ENCODE results near the gene RPL37A.
A peak's percentile ranks its signal among the peaks of the same experiment; 100 is the strongest.

The RPL37A gene

DNA sequence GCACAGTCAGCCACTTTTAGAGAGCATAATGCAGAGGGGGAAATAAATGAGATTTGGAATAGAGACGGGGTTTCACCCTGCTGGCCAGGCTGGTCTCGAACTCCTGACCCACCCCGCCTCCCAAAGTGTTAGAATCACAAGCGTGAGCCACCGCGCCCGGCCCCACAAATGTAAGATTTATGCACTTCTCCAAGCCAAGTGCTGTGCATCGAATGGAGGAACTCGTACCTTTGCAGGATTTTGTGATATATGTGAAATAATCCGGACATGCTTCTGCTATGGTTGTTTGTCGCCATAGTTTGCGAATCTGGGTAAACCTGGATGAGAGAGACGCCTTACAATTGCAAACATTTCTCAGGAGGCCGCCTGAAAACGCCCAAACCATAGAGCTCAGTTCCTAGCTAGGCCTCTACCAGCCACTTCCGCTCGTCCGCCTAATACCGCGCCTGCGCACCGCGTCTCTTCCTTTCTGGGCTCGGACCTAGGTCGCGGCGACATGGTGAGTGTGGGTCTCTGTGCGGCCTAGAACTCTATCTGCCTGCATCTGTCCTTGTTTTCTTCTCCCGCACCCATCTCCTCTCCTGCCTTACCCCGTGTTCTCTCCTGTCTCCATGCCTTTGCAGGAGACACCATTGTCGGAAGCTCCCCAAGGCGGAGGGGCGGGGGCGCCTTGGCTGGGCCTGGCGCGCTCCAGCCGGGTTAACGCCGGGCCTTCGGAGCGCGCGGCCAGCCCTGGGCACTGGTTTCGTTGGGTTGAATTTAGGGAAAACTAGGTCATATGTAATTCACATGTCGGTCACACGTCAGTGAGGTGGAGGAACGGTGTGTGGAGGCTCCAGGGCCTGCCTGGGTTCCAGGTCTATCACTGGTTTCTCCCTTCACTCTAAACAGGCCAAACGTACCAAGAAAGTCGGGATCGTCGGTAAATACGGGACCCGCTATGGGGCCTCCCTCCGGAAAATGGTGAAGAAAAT, at the start of gene RPL37A:
TSS of gene RPL37A (plus strand) at position 466 of the 974 bp plus-strand sequence. CDS start at position 497, 31 bp downstream.
- peak; percentile 78 to 84 (median 79) for DNase-seq (ENCODE audit: low read depth in 3 of 3)

- no peak for DNase-seq (ENCODE audit: low read depth in 3 of 3)
Observed at GRCh38 chr2:216450346-216450745, 48.3 kb upstream of the RPL37A start.

DNA sequence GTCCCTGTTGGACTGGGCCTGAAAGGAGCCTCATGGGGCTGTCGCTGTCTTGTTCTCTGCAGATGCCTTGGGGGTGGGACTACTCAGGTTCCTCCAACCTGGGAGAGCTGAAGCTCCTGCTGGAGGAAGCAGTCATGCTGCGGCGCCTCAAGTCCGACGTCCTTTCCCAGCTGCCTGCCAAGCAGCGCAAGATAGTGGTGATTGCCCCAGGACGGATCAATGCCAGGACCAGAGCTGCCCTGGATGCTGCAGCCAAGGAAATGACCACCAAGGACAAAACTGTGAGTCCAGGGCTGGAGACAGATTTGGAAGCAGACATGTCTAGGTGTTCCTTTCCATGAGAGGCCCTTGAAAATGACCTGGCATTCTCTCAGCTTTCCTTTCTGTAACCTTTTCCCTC, 47.9 kb upstream of the RPL37A start:
- DNase-seq (ENCODE audit: low read depth in 3 of 3): no peak

GRCh38 chr2:216453955-216454614, 44.6 kb upstream of the RPL37A start:
- no peak for DNase-seq (ENCODE audit: low read depth in 3 of 3)

GRCh38 chr2:216463148-216463547, 35.5 kb upstream of the RPL37A start:
- no peak for DNase-seq (ENCODE audit: low read depth in 3 of 3)

DNA sequence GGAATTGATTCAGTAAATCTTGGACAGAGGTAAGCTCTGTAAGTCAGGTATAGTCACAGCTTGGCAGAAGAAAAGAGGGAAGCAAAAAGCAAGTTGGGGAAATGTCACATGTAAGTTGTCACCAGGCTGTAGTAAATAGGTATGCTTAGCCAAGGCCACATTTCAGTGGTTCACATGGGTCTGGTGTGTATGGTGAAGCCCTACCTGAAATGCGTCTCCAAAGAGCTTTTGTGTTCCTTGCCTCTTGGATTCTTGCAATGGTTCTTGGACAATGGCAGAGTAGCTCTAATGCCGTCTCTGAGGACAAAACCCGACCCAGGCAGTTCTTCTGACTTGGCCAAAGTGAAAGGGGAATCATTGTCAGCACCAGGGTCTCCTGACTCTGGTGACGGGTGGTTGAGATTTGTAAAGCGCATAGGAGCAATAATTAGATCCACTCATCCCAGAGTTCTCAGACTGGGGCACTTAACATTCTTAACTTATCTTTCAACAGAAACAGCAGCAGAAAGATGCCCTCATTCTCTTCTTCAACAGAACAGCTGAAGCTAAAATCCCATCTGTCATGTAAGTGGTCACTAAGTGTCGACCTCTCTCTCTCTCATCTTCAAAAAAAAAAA, 34.4 kb upstream of the RPL37A start:
- no peak for DNase-seq (ENCODE audit: low read depth in 3 of 3)

DNA sequence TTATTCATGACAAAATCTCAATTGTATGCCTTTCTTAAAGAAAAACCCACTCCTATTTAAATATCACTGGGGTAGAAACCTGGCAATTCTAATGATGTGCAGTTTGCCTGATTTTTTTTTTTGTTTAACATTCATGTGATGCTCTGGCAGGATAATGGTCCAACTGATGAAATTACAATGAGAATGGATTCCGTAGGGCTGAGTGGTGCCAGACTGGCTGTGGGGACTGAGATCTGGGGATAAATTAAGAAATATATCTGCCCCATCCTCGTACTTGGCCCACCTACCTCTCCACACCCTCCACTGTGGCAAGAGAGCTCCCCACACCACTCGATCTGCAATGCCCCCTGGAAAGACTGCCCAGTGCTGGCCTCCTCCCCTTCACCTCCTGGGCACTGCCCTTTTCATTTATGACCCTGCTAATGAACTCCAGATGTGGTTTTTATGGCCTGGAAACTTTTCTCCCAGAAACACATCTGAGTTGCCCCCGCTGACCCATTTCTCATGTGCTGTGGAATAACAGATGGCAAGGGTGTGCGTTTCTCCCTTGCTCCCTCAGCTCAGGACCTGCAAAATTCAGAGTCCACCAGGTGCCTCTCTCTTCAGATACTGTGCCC, 33.0 kb upstream of the RPL37A start:
- no peak for DNase-seq (ENCODE audit: low read depth in 3 of 3)

DNA sequence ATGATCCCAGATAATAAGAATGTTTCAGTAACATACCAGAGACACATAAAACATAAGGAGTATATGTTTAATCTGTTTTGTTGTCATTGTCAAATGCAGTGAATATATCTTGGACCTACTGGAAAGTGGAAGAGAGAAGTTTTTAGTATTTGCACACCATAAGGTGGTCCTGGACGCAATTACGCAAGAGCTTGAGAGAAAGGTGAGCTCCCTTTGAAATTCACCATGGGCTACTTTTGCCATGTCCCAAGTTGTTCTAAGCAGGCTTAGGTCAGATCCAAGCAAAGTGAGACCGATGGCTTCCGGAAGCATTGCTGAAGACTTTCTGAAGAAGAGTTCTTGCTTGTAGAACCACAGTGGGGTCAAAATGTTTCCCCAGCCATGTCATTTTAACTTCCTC, 30.8 kb upstream of the RPL37A start:
- no peak for DNase-seq (ENCODE audit: low read depth in 3 of 3)

- DNase-seq (ENCODE audit: low read depth in 3 of 3): no peak
Observed at GRCh38 chr2:216469661-216470060, 29.0 kb upstream of the RPL37A start.

- DNase-seq (ENCODE audit: low read depth in 3 of 3): no peak
Observed at GRCh38 chr2:216473187-216473586, 25.5 kb upstream of the RPL37A start.

DNA sequence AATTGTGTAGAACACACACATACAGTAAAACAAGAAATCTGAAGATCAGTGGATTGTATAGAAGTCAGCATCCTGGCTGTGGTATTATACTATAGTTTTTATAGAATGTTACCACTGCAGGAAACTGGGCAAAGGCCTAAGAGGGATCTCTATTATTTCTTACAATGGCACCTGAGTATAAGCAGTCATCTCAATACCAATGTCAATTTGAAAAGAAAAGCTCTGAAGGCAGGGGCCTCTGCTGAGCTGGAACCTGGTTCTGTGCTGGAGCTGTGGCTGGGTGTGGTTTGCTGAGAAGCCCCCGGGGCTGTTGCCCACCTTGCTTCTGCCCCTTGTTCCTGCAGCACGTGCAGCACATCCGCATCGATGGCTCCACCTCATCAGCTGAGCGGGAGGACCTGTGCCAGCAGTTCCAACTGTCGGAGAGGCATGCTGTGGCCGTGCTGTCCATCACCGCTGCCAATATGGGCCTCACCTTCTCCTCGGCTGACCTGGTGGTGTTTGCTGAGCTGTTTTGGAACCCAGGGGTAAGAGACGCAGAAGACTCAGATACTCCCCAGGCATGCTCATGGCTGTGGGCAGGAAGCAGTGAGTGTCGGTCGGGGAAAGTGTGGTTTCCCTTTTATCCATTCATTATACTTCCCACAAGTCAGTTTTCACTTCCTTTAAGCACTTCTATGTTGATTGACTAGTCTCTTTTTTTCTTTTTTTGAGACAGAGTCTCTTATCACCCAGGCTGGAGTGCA, 23.5 kb upstream of the RPL37A start:
- DNase-seq (ENCODE audit: low read depth in 3 of 3): no peak

- DNase-seq (ENCODE audit: low read depth in 3 of 3): no peak
Observed at GRCh38 chr2:216475767-216476166, 22.9 kb upstream of the RPL37A start.

- DNase-seq (ENCODE audit: low read depth in 3 of 3): no peak
Observed at GRCh38 chr2:216477283-216478035, 21.2 kb upstream of the RPL37A start.

GRCh38 chr2:216478151-216478550, 20.5 kb upstream of the RPL37A start:
- no peak for DNase-seq (ENCODE audit: low read depth in 3 of 3)

DNA sequence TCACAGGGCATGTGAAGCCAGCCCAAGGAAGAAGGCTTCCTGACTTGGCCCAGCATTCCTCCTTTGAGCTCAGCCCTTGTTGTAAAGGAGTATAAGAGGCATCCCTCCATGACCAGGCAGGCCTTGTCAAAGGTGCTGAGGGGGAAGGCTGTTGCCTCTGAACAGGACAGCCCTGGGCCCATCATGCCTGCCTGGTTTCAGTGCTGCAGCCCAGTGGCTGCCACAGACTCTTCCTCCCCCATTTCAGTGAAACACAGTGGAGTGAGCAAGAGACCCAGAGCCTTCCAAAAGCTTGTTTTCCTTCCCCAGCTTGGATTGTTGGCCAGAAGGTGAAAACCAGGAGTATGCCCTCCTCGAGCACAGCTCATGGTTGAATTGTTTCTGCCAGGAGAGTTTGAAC, 19.9 kb upstream of the RPL37A start:
- no peak for DNase-seq (ENCODE audit: low read depth in 3 of 3)

DNA sequence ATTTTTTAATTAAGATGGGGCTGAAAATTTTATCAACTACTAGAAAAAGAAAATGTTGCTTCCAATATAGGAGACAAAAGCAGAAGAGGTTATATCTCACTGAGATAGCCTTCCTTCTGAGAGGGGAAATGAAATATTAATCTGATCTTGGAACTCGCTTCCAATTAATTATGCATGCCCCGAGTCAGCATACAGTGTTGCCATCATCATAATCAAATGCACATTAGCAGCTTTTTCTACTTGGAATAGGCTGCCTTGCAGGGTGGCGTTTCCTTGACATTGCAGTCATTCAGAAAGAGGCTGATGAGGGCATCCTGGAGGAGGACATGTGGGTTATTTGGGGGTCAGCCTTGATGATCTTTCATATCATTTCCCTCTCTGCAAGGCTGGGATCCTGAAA, 18.4 kb upstream of the RPL37A start:
- DNase-seq (ENCODE audit: low read depth in 3 of 3): no peak

DNA sequence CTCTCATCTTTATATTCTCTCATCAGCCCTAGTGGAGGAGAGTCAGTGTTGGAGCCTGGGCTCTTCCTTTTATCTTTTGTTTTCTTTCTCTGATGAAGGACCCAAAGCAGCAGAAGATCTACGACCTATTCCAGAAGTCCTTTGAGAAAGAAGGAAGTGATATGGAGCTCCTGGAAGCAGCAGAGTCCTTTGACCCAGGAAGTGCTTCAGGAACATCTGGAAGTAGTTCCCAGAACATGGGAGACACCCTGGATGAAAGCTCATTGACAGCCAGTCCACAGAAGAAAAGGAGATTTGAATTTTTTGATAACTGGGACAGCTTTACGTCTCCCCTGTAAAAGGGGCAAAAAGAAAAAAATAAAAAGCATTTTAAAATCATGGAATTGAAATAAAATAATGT, 16.0 kb upstream of the RPL37A start:
- no peak for DNase-seq (ENCODE audit: low read depth in 3 of 3)

DNA sequence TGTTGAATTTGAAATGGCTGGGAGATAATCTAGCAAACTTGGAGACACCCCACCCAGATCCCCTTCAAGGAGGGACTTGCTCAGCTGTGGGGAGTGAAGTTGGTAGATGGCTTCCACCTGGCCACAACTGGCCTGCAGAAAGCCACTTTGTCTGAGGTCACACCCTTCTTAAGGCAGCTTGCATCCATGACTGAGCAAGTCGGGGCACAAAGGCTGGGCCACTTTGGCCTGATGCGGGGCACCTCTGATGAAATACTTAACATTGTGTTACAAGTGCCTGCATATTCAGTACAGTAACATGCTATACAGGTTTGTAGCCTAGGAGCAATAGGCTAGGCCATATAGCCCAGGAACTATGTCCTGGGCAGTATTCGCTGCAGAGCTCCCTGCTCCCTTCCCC, 13.4 kb upstream of the RPL37A start:
- DNase-seq (ENCODE audit: low read depth in 3 of 3): no peak

- DNase-seq (ENCODE audit: low read depth in 3 of 3): no peak
Observed at GRCh38 chr2:216485745-216486144, 12.9 kb upstream of the RPL37A start.

GRCh38 chr2:216486271-216486670, 12.4 kb upstream of the RPL37A start:
- DNase-seq (ENCODE audit: low read depth in 3 of 3): no peak

- DNase-seq (ENCODE audit: low read depth in 3 of 3): no peak
Observed at GRCh38 chr2:216486708-216487107, 11.9 kb upstream of the RPL37A start.

All from stimulated activated CD4-positive, alpha-beta T cell treated with anti-CD3 and anti-CD28 coated beads, TNF-alpha, amount 100 ng/mL, for 4 hours (primary cell).